HG02885 (cell line): ENCODE results near the gene THADA.

Source experiments
- ATAC-seq: cut with Tn5 transposase; IDR thresholded peaks from one replicate; pipeline ENCODE4 v1.9.1; 2021; ENCODE audit warnings: mild to moderate bottlenecking; ENCODE audit not compliant: unreplicated experiment, poor library complexity

THADA gene

GRCh38 chr2:43222475-43223309 lies 373.1 kb downstream of the THADA start:
- no peak for ATAC-seq

- no peak for ATAC-seq
Observed at GRCh38 chr2:43221763-43222474, 373.9 kb downstream of the THADA start.

- ATAC-seq, result no peak
Observed at GRCh38 chr2:43221124-43221762, 374.6 kb downstream of the THADA start.

- no peak for ATAC-seq
Observed at GRCh38 chr2:43220760-43221123, 375.1 kb downstream of the THADA start.

GRCh38 chr2:43220229-43220751 lies 375.5 kb downstream of the THADA start:
- ATAC-seq, result no peak

- ATAC-seq, result peak; percentile 63
Observed at GRCh38 chr2:43219383-43220228, 376.2 kb downstream of the THADA start.

GRCh38 chr2:43218702-43219382 lies 377.0 kb downstream of the THADA start:
- peak; percentile 39 for ATAC-seq

GRCh38 chr2:43218155-43218701 lies 377.6 kb downstream of the THADA start:
- ATAC-seq, result no peak

- ATAC-seq, result no peak
Observed at GRCh38 chr2:43217228-43218154, 378.3 kb downstream of the THADA start.

GRCh38 chr2:43216629-43217028 lies 379.2 kb downstream of the THADA start:
- ATAC-seq, result no peak

GRCh38 chr2:43215673-43216255 lies 380.1 kb downstream of the THADA start:
- ATAC-seq, result no peak

- ATAC-seq, result no peak
Observed at GRCh38 chr2:43214253-43214652, 381.6 kb downstream of the THADA start.

GRCh38 chr2:43212931-43213330 lies 382.9 kb downstream of the THADA start:
- ATAC-seq, result no peak

GRCh38 chr2:43212216-43212835 lies 383.5 kb downstream of the THADA start:
- no peak for ATAC-seq

GRCh38 chr2:43210467-43211303 lies 385.2 kb downstream of the THADA start:
- ATAC-seq, result no peak

GRCh38 chr2:43210125-43210466 lies 385.7 kb downstream of the THADA start:
- no peak for ATAC-seq
